Endothelial cell of umbilical vein (primary cell): ENCODE results near the gene CLRN1. TPM values are rescaled to one million over a fixed set of nuclear protein-coding genes. Genes with fewer than 3 reads are reported as not detected.

Source experiments
- BruUV-seq: library from RNA; stranded (reverse); fragments of 400-500 nt; replicated peaks from 2 replicates; lab custom pipeline; 2021; lab: Mats Ljungman, UMichigan
- CTCF ChIA-PET: fragments of 300-600, 350-600 bp; sonication (Branson Sonifier 250); formaldehyde crosslinking; loops from one replicate; lab custom pipeline; 2021; ENCODE audit warnings: antibody characterized with exemption, inconsistent platforms; lab: Charles Lee
- POLR2A ChIA-PET: fragments of 300-600, 350-600 bp; sonication (Branson Sonifier 250); formaldehyde crosslinking; loops from one replicate; lab custom pipeline; 2021; ENCODE audit warnings: antibody characterized with exemption, inconsistent platforms; lab: Charles Lee
- DNase-seq: peaks from one replicate; pipeline ENCODE4 v3.0.0-alpha.2; 2011; ENCODE audit warnings: low read depth, low spot score
- FAIRE-seq: peaks from 2 replicates; lab custom pipeline; 2011; peaks lifted over from hg19 to GRCh38; lab: Jason Lieb, UNC
- H2AFZ ChIP-seq: 2 replicates; pipeline ENCODE4 v1.6.0; 2012; ENCODE audit warnings: low read depth, low read length, control low read depth, inconsistent platforms
- H3K27ac ChIP-seq: 2 replicates; pipeline ENCODE4 v1.5.1; 2011; ENCODE audit warnings: low read depth, mild to moderate bottlenecking, control low read depth, low read length, moderate library complexity; ENCODE audit not compliant: insufficient read depth
- H3K27me3 ChIP-seq, 2 experiments: 2 replicates each; pipeline versions ENCODE4 v1.6.0 to v1.6.1; 2011; ENCODE audit warnings: low read length in 2 of 2, mixed read lengths in 1 of 2; ENCODE audit not compliant: control insufficient read depth in 2 of 2, insufficient read depth in 2 of 2
- H3K36me3 ChIP-seq, 2 experiments: 2 replicates in 1 of 2; 3 replicates in 1 of 2; pipeline ENCODE4 v1.5.1; 2011; ENCODE audit warnings: low read length in 2 of 2, mild to moderate bottlenecking in 1 of 2, moderate library complexity in 1 of 2; ENCODE audit not compliant: control insufficient read depth in 2 of 2, insufficient read depth in 2 of 2; ENCODE audit errors: extremely low read depth in 1 of 2
- H3K4me1 ChIP-seq: 3 replicates; pipeline ENCODE4 v1.5.1; 2011; ENCODE audit warnings: mild to moderate bottlenecking, low read length; ENCODE audit not compliant: control insufficient read depth, insufficient read depth; ENCODE audit errors: extremely low read depth
- H3K4me2 ChIP-seq: 2 replicates; pipeline ENCODE4 v1.6.1; 2011; ENCODE audit warnings: low read length, control low read depth, mixed read lengths; ENCODE audit not compliant: insufficient read depth
- H3K4me3 ChIP-seq, 3 experiments: fragments of 200-600 bp in 1 of 3; sonication (generic), shearing (Covaris generic) in 1 of 3; replicated peaks in 1 of 3; 2 replicates each; pipeline ENCODE4 v1.5.1; 2011 to 2016; ENCODE audit warnings: control low read depth in 3 of 3, low read length in 3 of 3, mild to moderate bottlenecking in 2 of 3, inconsistent platforms in 1 of 3, low read depth in 1 of 3, moderate library complexity in 1 of 3; ENCODE audit not compliant: insufficient read depth in 1 of 3
- H3K79me2 ChIP-seq: 2 replicates; pipeline ENCODE4 v1.6.0; 2012; ENCODE audit warnings: low read length, inconsistent platforms; ENCODE audit not compliant: control insufficient read depth, insufficient read depth
- H3K9ac ChIP-seq: replicated peaks from 2 replicates; pipeline ENCODE3; 2011; ENCODE audit warnings: low read length, control low read depth; ENCODE audit not compliant: insufficient read depth; ENCODE audit errors: extremely low read depth
- H3K9me1 ChIP-seq: replicated peaks from 3 replicates; pipeline ENCODE4 v1.6.0; 2011; ENCODE audit warnings: mild to moderate bottlenecking, low read length; ENCODE audit not compliant: control insufficient read depth, insufficient read depth; ENCODE audit errors: extremely low read depth
- H3K9me3 ChIP-seq: replicated peaks from 2 replicates; pipeline ENCODE4 v1.5.1; 2012; ENCODE audit warnings: low read length, inconsistent platforms; ENCODE audit not compliant: control insufficient read depth, insufficient read depth
- H4K20me1 ChIP-seq: replicated peaks from 2 replicates; pipeline ENCODE3; 2011; ENCODE audit warnings: mild to moderate bottlenecking, low read length; ENCODE audit not compliant: control insufficient read depth, insufficient read depth; ENCODE audit errors: extremely low read depth
- EZH2 ChIP-seq: IDR thresholded peaks from 2 replicates; pipeline ENCODE4 v1.6.1; 2012; ENCODE audit warnings: borderline replicate concordance, low read depth, mild to moderate bottlenecking, moderate library complexity, low read length, inconsistent platforms; ENCODE audit not compliant: severe bottlenecking
- FOS ChIP-seq: IDR thresholded peaks from 2 replicates; pipeline ENCODE4 v1.6.1; 2011; ENCODE audit warnings: mild to moderate bottlenecking, low read length, moderate library complexity, borderline replicate concordance; ENCODE audit not compliant: insufficient read depth
- GATA2 ChIP-seq: IDR thresholded peaks from 2 replicates; pipeline ENCODE4 v1.7.0; 2011; ENCODE audit warnings: low read depth, mild to moderate bottlenecking, moderate library complexity, mixed read lengths, low read length; ENCODE audit not compliant: insufficient read length, insufficient read depth
- JUN ChIP-seq: IDR thresholded peaks from 2 replicates; pipeline ENCODE4 v1.6.1; 2011; ENCODE audit warnings: borderline replicate concordance, low read depth; ENCODE audit not compliant: insufficient read length, insufficient read depth
- MYC ChIP-seq: IDR thresholded peaks from one replicate; pipeline ENCODE4 v1.6.1; 2011; ENCODE audit warnings: mild to moderate bottlenecking, low read depth, low read length
- POLR2A ChIP-seq: IDR thresholded peaks from 2 replicates; pipeline ENCODE4 v1.6.1; 2012; ENCODE audit warnings: low read depth, mild to moderate bottlenecking, control low read depth, low read length
- POLR2AphosphoS5 ChIP-seq: IDR thresholded peaks from 2 replicates; pipeline ENCODE4 v1.6.1; 2012; ENCODE audit warnings: low read depth, mild to moderate bottlenecking, control low read depth, low read length, moderate library complexity; ENCODE audit not compliant: insufficient read depth
- dilution Hi-C: fragments of 300-500 bp; cut with MboI; formaldehyde crosslinking; loops from one replicate; pipeline ENCODE4 v1.15.0; 2019; ENCODE audit warnings: low sequenced_read_pairs; ENCODE audit not compliant: extremely low pct_ligation_motif_present
- intact Hi-C: fragments of 100-400 bp; cut with micrococcal nuclease; formaldehyde crosslinking; loops from one replicate; pipeline ENCODE4 v1.10.0; 2022
- polyA plus RNA-seq, 4 experiments: library from polyadenylated mRNA; depleted of rRNA in 3 of 4; stranded (reverse) in 3 of 4; unstranded in 1 of 4; fragments of >200 nt; gene quantifications; 2 replicates each; pipeline versions ENCODE4 v1.2.1 to v1.2.3, GENCODE V29; 2011 to 2012; ENCODE audit warnings: missing spikeins in 1 of 4
- total RNA-seq: library from RNA; stranded (reverse); gene quantifications from 2 replicates; pipeline ENCODE4 v1.2.3, GENCODE V29; 2021
- TF ChIP-seq, protein P1 (sequence below), 2 donors: IDR thresholded peaks; 1 replicate in 1 of 2; 2 replicates in 1 of 2; pipeline ENCODE4 v1.5.1; 2011; ENCODE audit warnings: low read length in 2 of 2, mild to moderate bottlenecking in 2 of 2, moderate library complexity in 2 of 2, control low read depth in 1 of 2, inconsistent platforms in 1 of 2, low read depth in 1 of 2; ENCODE audit not compliant: insufficient read depth in 1 of 2; ENCODE audit errors: extremely low read depth in 1 of 2
- TF ChIP-seq, protein P2 (sequence below): IDR thresholded peaks from 2 replicates; pipeline ENCODE4 v1.6.1; 2011; ENCODE audit not compliant: insufficient read depth, insufficient read length

Gene CLRN1
- total and polyA plus RNA-seq, 2 donors (not counting 3 experiments of a cell fraction or from before 2014, with no cell fraction given), result not detected

DNA sequence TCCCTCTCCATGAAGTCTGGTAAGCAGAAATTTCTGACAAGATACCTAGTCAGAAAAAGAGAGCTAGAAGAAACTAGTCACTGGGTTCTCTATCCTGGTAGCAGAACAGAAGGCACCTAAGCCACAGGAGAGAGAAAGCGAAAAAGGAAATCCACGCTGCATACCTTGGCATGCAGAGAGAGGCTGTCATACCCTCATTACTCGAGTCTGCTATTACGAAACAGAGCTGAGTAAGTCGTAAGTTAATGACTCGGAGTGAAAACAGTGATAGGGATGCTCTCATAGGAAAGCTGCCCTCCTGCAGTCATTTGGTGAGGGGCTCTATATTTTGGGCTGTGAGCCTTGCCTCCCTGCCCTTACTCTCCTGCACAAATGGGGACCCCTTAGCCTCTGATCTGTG is 16.2 kb downstream of the CLRN1 start:
- no peak overlapping the region for H3K9ac ChIP-seq
- DNase-seq (no peak), FAIRE-seq (no peak)
- H3K27ac ChIP-seq, result no peak overlapping the region
- H3K9me3 ChIP-seq, result no peaks in the 10 kb centered on the region
- H3K36me3 ChIP-seq, result no peaks in the 10 kb centered on the region
- no peak overlapping the region for H2AFZ ChIP-seq
- CTCF ChIA-PET, result interaction anchor here (1.0 kb wide), 1 partner anchor 11 kb away, joined by 3 read pairs; no protein-coding TSS in a partner anchor
- POLR2A ChIA-PET, result no interaction called here
- no peaks in the 10 kb centered on the region for H4K20me1 ChIP-seq
- H3K4me2 ChIP-seq, result no peak overlapping the region
- no peaks in the 10 kb centered on the region for H3K9me1 ChIP-seq
- H3K4me3 ChIP-seq, result no peak overlapping the region
- BruUV-seq, result no TSS peak
- H3K79me2 ChIP-seq, result no peaks in the 10 kb centered on the region
- dilution Hi-C loops, result no loop called here
- no peaks in the 10 kb centered on the region for H3K4me1 ChIP-seq
- TF ChIP-seq FOS, result no peak
- TF ChIP-seq POLR2AphosphoS5, result no peak
- no peak for TF ChIP-seq EZH2
- no peak for TF ChIP-seq GATA2
- TF ChIP-seq POLR2A, result no peak
- TF ChIP-seq MYC, result no peak
- TF ChIP-seq JUN, result no peak
- TF ChIP-seq, protein P1, sequence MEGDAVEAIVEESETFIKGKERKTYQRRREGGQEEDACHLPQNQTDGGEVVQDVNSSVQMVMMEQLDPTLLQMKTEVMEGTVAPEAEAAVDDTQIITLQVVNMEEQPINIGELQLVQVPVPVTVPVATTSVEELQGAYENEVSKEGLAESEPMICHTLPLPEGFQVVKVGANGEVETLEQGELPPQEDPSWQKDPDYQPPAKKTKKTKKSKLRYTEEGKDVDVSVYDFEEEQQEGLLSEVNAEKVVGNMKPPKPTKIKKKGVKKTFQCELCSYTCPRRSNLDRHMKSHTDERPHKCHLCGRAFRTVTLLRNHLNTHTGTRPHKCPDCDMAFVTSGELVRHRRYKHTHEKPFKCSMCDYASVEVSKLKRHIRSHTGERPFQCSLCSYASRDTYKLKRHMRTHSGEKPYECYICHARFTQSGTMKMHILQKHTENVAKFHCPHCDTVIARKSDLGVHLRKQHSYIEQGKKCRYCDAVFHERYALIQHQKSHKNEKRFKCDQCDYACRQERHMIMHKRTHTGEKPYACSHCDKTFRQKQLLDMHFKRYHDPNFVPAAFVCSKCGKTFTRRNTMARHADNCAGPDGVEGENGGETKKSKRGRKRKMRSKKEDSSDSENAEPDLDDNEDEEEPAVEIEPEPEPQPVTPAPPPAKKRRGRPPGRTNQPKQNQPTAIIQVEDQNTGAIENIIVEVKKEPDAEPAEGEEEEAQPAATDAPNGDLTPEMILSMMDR (IDR thresholded peaks at IDR 0.05; ENCODE audit: extremely low read depth in 1 of 2, insufficient read depth in 1 of 2, low read depth in 1 of 2, low read length in 2 of 2), result no peak
- TF ChIP-seq, protein P2, sequence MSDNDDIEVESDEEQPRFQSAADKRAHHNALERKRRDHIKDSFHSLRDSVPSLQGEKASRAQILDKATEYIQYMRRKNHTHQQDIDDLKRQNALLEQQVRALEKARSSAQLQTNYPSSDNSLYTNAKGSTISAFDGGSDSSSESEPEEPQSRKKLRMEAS, result no peak
- H3K27me3 ChIP-seq, result peaks cover 0 to 6% of the 10 kb centered on the region in 2 experiments
- intact Hi-C loops, result no loop called here
